PC-9 (cell line): ENCODE measurements around the gene RIBC2.

Source experiments
- CTCF ChIP-seq: fragments of 200-600 bp; sonication (generic); conservative IDR thresholded peaks from 2 replicates; pipeline ENCODE4 v1.6.1; 2017; ENCODE audit warnings: mixed run types, antibody characterized with exemption, mild to moderate bottlenecking, moderate library complexity
- EZH2 ChIP-seq: fragments of 200-600 bp; sonication (generic); IDR thresholded peaks from 2 replicates; pipeline ENCODE4 v1.8.0; 2017; ENCODE audit warnings: antibody characterized with exemption, low read depth

GRCh38 chr22:45398214-45398613 is 15.3 kb upstream of the RIBC2 start:
- TF ChIP-seq CTCF (no peak), EZH2 (no peak)
